Kidney (tissue), 14 donors: ENCODE data around the gene HS1BP3. TPM values are rescaled to one million over a fixed set of nuclear protein-coding genes. Genes with fewer than 3 reads are reported as not detected.
A peak's percentile ranks its signal among the peaks of the same experiment; 100 is the strongest.

Experiments used
- DNase-seq, 5 donors: peaks; one replicate each; pipeline ENCODE4 v3.0.0-alpha.2; 2013 to 2020
- FAIRE-seq: peaks from 2 replicates; lab custom pipeline; 2012; peaks lifted over from hg19 to GRCh38; lab: Jason Lieb, UNC
- H3K27ac ChIP-seq, 2 donors: one replicate each; pipeline ENCODE4 v1.7.0; 2013; ENCODE audit warnings: low read depth in 2 of 2, low read length in 2 of 2, inconsistent platforms in 1 of 2
- H3K27me3 ChIP-seq: one replicate; pipeline ENCODE4 v1.7.1; 2013; ENCODE audit warnings: low read length, inconsistent platforms; ENCODE audit not compliant: control insufficient read depth, insufficient read depth
- H3K36me3 ChIP-seq, 3 donors: one replicate each; pipeline versions ENCODE4 v1.7.0 to v1.7.1; 2013; ENCODE audit warnings: low read length in 3 of 3, control low read depth in 1 of 3, inconsistent platforms in 1 of 3; ENCODE audit not compliant: insufficient read depth in 3 of 3, control insufficient read depth in 2 of 3
- H3K4me1 ChIP-seq, 3 donors: one replicate each; pipeline versions ENCODE4 v1.7.0 to v1.7.1; 2013; ENCODE audit warnings: low read length in 3 of 3, inconsistent platforms in 1 of 3, low read depth in 1 of 3; ENCODE audit not compliant: control insufficient read depth in 2 of 3, insufficient read depth in 2 of 3
- H3K4me3 ChIP-seq, 3 donors: one replicate each; pipeline versions ENCODE4 v1.7.0 to v1.8.1; 2013; ENCODE audit warnings: low read length in 3 of 3, control low read depth in 1 of 3, inconsistent platforms in 1 of 3
- H3K9ac ChIP-seq, 3 donors: one replicate each; pipeline versions ENCODE4 v1.7.0 to v1.7.1; 2013; ENCODE audit warnings: low read length in 3 of 3, control low read depth in 1 of 3, inconsistent platforms in 1 of 3
- H3K9me3 ChIP-seq, 3 donors: one replicate each; pipeline versions ENCODE4 v1.7.0 to v1.7.1; 2013; ENCODE audit warnings: low read length in 3 of 3, control low read depth in 1 of 3, inconsistent platforms in 1 of 3; ENCODE audit not compliant: control insufficient read depth in 2 of 3, insufficient read depth in 1 of 3
- CTCF ChIP-seq: IDR thresholded peaks from 3 replicates; pipeline ENCODE4 v1.5.1; 2012; ENCODE audit warnings: mild to moderate bottlenecking, moderate library complexity, borderline replicate concordance; ENCODE audit not compliant: insufficient read depth; ENCODE audit errors: extremely low read depth
- intact Hi-C: fragments of 100-400 bp; cut with DNase I; formaldehyde crosslinking; loops from one replicate; pipeline ENCODE4 v1.11.1; 2022
- polyA plus RNA-seq: library from polyadenylated mRNA; stranded (reverse); fragments of 350-450 nt; fragmentation: Illumina TruSeq; extraction: RNeasy Lipid Tissue Mini Kit (QIAGEN cat#74804); gene quantifications from one replicate; pipeline ENCODE4 v1.2.3, GENCODE V29; 2014; ENCODE audit warnings: low read depth, low replicate concordance; ENCODE audit not compliant: insufficient read depth
- total RNA-seq: library from RNA; stranded (reverse); fragmentation: NEBNext Ultra II Directional; extraction: Animal tissue kit (Norgen Biotek cat#: 25700); gene quantifications from one replicate; pipeline ENCODE4 v1.2.1, GENCODE V29; 2021
- donor health status: control.
- donor health status: control.
- donor health status: control.
- donor health status: control.
- donor health status: control.
- donor health status: DM: yes; HTN: yes; CAD: no.
- donor health status: Normal renal cell carcinoma (clear cell type).

The HS1BP3 gene
- total and polyA plus RNA-seq, 2 donors from 2014 or later, result 35.5 to 37.5 TPM

- DNase-seq, result peak in 1 of 5 donors; percentile 55
- Histone ChIP-seq H3K27me3 (no peaks in the 10 kb centered on the region), H3K36me3 (no peaks in the 10 kb centered on the region), H3K9me3 (no peaks in the 10 kb centered on the region), H3K9ac (no peak overlapping the region), H3K4me3 (no peak overlapping the region), H3K4me1 (peaks cover 2 to 42% (median 31%) of the 10 kb centered on the region in 3 donors), H3K27ac (no peak overlapping the region)
- peak; percentile 96 for FAIRE-seq
- peak; percentile 20 for TF ChIP-seq CTCF
- intact Hi-C loops, result no loop called here
Observed at GRCh38 chr2:20600756-20601325, 50.1 kb downstream of the HS1BP3 start.

GRCh38 chr2:20599861-20600461, 50.9 kb downstream of the HS1BP3 start:
- peak in 2 of 5 donors; percentile 47 to 53 for DNase-seq
- H3K27me3 ChIP-seq, result no peaks in the 10 kb centered on the region
- H3K4me1 ChIP-seq, result peaks cover 2 to 47% (median 40%) of the 10 kb centered on the region in 3 donors
- H3K4me3 ChIP-seq, result no peak overlapping the region
- no peak for TF ChIP-seq CTCF
- peak overlapping the region; percentile 78 to 81 for H3K27ac ChIP-seq
- H3K36me3 ChIP-seq, result no peaks in the 10 kb centered on the region
- FAIRE-seq, result no peak
- intact Hi-C loops, result no loop called here
- H3K9ac ChIP-seq, result peak overlapping the region in 1 of 3 donors; percentile 60
- no peaks in the 10 kb centered on the region for H3K9me3 ChIP-seq

GRCh38 chr2:20599001-20599600, 51.8 kb downstream of the HS1BP3 start:
- Histone ChIP-seq H3K9ac (peak overlapping the region in 2 of 3 donors; percentile 13 to 60), H3K27me3 (no peaks in the 10 kb centered on the region), H3K9me3 (no peaks in the 10 kb centered on the region), H3K27ac (peak overlapping the region; percentile 78 to 81), H3K4me3 (no peak overlapping the region), H3K36me3 (no peaks in the 10 kb centered on the region), H3K4me1 (peaks cover 2 to 48% (median 46%) of the 10 kb centered on the region in 3 donors)
- no peak for TF ChIP-seq CTCF
- DNase-seq, result peak in 2 of 5 donors; percentile 37 to 89
- FAIRE-seq, result no peak
- intact Hi-C loops, result no loop called here
